ENCODE measurements around the gene C6orf132. TPM values are rescaled to one million over a fixed set of nuclear protein-coding genes. Genes with fewer than 3 reads are reported as not detected.

Gene C6orf132
- total RNA-seq, 2 experiments from 2014 or later: 0.02 TPM; not detected in 1

DNA sequence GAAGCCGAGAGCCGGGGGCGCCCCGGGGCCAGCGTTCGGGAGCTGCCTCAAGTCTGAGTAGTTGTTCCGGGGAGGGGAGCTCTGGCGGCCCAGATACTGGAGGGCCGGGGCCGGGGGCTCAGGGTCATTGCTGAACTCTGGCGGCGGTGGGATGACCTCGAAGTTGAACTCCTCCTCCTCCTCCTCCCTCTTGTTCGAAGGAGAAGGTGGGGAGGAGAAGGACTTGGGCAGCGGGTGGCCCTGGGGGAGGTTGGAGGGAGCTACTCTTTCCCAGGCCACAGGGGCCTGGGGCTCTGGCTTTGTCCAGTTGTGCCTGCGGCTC lies 37.7 kb downstream of the C6orf132 start:
- Mint-ChIP-seq H3K4me3 (no peak overlapping the region), H3K27ac (no peak overlapping the region), H3K27me3 (peaks cover 10% of the 10 kb centered on the region), H3K4me1 (peaks cover 17% of the 10 kb centered on the region), H3K9me3 (no peaks in the 10 kb centered on the region), H3K36me3 (ENCODE audit: low read depth) (no peaks in the 10 kb centered on the region)
- no peak for DNase-seq
- ChIA-PET CTCF (interaction anchor here (0.6 to 4.7 kb wide), 29 partner anchors 11 to 534 kb away, joined by 3 to 62 read pairs (median 5); partner anchors contain the start of genes TAF8 and TOMM6), POLR2A (no interaction called here)

DNA sequence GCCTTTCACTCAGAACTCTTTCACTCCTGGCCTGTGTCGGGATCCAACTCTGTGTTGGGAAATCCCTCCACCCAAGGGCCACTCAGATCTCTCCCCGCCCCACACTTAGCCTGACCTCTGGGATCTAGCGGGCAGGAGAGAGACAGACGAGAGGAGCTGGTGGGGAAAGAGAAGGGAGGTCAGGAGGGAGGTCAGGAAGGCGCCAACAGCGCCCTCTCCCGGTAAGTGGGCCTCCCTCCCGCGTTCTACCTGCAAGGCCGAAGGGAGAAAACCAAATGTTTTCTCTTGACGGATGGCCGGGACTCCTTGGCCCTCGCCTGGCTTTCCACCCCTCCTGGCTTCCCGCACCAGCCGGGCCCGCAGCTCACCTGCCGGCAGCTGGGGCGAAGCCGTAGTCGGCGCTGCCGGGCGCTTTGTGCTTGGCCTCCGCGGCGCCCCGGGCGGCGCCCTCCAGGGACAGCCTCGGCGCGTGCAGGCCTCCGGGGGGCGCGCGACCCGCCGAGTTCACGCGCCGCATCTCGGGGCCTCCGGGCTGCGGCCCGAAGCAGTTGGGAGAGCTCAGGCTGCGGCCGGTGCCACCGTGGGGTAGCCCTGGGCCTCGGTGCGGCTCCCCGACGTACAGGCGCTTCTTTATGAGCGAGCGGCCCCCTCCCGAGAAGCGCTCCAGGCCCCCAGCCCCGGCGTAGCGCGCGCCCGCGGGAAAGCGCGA lies 38.2 kb downstream of the C6orf132 start:
- Mint-ChIP-seq H3K4me1 (peaks cover 19% of the 10 kb centered on the region), H3K9me3 (no peaks in the 10 kb centered on the region), H3K4me3 (peak overlapping the region; percentile 48), H3K27ac (no peak overlapping the region), H3K27me3 (peaks cover 10% of the 10 kb centered on the region), H3K36me3 (ENCODE audit: low read depth) (no peaks in the 10 kb centered on the region)
- peak; percentile 67 for DNase-seq
- ChIA-PET CTCF (interaction anchor here (0.5 to 4.7 kb wide), 42 partner anchors 11 to 619 kb away, joined by 3 to 62 read pairs (median 4); partner anchors contain the start of genes TAF8 and TOMM6), POLR2A (interaction anchor here (0.6 kb wide), 1 partner anchor 48 kb away, joined by 3 read pairs; no protein-coding TSS in a partner anchor)

DNA sequence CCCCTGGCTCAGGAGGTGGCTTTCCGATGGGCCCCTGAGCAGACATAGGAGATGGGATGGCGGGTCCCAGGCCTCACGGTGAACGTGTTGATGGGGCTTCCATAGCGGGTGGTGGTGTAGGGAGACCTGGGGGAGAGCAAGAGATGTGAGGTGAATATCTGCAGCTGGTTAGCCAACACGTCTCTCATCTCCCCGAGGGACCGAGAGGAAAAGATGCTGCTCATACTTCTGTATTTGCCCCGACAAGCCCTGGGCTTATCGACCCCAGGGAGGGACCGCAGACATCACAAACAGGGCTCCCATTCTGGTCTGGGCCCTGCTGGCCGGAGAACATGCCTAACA lies 38.7 kb downstream of the C6orf132 start:
- Mint-ChIP-seq H3K27ac (no peak overlapping the region), H3K4me1 (peaks cover 19% of the 10 kb centered on the region), H3K9me3 (no peaks in the 10 kb centered on the region), H3K36me3 (ENCODE audit: low read depth) (no peaks in the 10 kb centered on the region), H3K4me3 (peak overlapping the region; percentile 48), H3K27me3 (peaks cover 6% of the 10 kb centered on the region)
- ChIA-PET POLR2A (no interaction called here), CTCF (interaction anchor here (0.5 to 4.7 kb wide), 32 partner anchors 12 to 619 kb away, joined by 3 to 62 read pairs (median 4); partner anchors contain the start of genes TAF8 and TOMM6)
- no peak for DNase-seq

DNA sequence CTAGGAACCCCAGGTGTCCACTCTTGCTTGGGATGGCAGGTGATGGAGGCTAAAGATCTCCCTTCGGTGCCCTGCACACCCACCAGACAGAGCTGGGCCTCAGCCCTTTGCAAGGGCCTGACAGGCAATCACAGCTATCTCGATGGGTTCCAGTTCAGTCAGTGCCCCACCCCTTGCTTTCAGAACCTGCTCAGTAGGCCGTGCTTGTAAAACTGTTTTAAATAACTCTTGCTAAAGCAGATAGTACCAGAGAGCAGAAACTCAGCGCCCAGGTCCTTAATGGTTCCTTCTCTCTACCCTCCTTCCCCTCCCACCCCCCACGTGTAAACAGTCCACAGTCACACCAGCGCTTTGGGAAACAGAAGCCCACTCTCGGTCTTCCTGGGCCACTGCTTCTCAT lies 39.2 kb downstream of the C6orf132 start:
- Mint-ChIP-seq H3K9me3 (no peaks in the 10 kb centered on the region), H3K36me3 (ENCODE audit: low read depth) (no peaks in the 10 kb centered on the region), H3K4me3 (no peak overlapping the region), H3K4me1 (peaks cover 19% of the 10 kb centered on the region), H3K27ac (no peak overlapping the region), H3K27me3 (peaks cover 6% of the 10 kb centered on the region)
- ChIA-PET CTCF (interaction anchor here (1.0 to 4.7 kb wide), 15 partner anchors 12 to 316 kb away, joined by 3 to 62 read pairs (median 9); partner anchors contain the start of genes TAF8 and TOMM6), POLR2A (no interaction called here)
- no peak for DNase-seq

DNA sequence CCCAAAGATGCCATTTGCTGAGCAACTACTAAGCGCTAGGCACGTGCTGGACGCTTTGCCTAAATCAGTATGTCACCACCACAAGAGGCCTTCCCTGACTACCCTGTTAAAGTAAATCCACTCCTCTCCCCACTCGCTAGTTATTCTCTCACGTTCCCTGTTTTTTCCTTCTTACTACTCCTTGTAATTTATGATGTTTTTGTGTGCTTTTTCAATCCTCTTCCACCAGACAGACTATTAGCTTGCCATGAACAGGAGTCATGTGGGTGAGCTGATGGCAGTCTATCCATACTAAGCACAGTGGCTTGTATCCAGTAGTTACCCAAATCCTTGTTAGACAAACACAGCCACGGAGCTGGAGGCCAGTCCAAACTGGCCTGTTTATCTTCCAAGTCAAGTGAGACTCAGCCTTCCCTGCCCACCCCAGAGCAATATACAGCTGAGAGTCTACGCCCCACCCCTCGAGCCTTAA lies 41.2 kb downstream of the C6orf132 start:
- ChIA-PET POLR2A (interaction anchor here (0.6 kb wide), 1 partner anchor 11 kb away, joined by 6 read pairs; no protein-coding TSS in a partner anchor), CTCF (interaction anchor here (0.6 to 1.5 kb wide), 3 partner anchors 28 to 315 kb away, joined by 3 to 4 read pairs (median 4); no protein-coding TSS in a partner anchor)
- no peaks in the 10 kb centered on the region for H3K9me3 Mint-ChIP-seq
- no peak overlapping the region for H3K27ac Mint-ChIP-seq
- H3K4me3 Mint-ChIP-seq: no peak overlapping the region
- H3K36me3 Mint-ChIP-seq (ENCODE audit: low read depth): no peaks in the 10 kb centered on the region
- peaks cover 6% of the 10 kb centered on the region for H3K27me3 Mint-ChIP-seq
- no peak for DNase-seq
- peaks cover 19% of the 10 kb centered on the region for H3K4me1 Mint-ChIP-seq

DNA sequence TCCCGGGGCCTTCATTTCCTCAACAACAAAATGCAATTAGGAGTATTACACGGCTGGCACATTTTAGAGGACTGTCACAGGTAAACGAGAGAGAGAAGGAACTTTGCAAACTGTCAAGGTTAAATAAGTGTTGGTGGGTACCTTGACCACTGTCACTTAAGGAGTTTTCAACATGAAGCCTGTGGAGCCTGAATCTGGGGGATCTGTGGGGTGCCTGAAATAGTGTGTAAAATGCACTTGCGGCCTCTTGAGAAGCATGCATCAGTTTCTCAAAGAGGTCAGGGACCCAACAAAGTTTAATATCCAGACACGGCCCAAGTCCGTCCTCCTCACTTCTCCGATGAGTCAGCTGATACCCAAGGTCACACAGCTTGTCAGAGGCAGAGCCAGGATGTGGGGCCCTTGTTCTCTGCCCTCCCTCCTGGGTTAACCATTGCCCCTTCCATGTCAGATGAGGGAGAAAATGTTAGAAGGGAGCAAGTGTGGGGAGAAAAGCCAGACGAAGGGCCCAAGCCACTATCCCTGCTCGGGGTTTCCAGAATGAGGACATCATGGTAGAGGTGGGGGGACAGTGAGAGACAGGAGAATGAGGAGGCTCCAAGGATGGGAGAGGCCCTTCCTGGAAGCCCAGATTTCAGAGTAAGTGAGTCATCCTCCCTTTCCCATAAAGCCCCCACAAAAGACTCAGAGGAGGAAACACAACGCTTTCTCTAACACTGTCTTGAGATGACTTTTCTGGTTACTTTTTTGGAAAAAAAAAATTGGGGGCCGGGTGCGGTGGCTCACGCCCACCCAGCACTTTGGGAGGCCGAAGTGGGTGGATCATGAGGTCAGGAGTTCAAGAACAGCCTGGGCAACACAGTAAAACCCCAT lies 42.2 kb downstream of the C6orf132 start:
- DNase-seq: no peak
- Mint-ChIP-seq H3K4me3 (no peak overlapping the region), H3K9me3 (no peaks in the 10 kb centered on the region), H3K4me1 (peaks cover 19% of the 10 kb centered on the region), H3K27ac (peak overlapping the region; percentile 31), H3K36me3 (ENCODE audit: low read depth) (no peaks in the 10 kb centered on the region), H3K27me3 (no peaks in the 10 kb centered on the region)
- ChIA-PET CTCF (interaction anchor here (0.6 to 1.5 kb wide), 4 partner anchors 29 to 314 kb away, joined by 3 to 4 read pairs (median 4); no protein-coding TSS in a partner anchor), POLR2A (no interaction called here)

DNA sequence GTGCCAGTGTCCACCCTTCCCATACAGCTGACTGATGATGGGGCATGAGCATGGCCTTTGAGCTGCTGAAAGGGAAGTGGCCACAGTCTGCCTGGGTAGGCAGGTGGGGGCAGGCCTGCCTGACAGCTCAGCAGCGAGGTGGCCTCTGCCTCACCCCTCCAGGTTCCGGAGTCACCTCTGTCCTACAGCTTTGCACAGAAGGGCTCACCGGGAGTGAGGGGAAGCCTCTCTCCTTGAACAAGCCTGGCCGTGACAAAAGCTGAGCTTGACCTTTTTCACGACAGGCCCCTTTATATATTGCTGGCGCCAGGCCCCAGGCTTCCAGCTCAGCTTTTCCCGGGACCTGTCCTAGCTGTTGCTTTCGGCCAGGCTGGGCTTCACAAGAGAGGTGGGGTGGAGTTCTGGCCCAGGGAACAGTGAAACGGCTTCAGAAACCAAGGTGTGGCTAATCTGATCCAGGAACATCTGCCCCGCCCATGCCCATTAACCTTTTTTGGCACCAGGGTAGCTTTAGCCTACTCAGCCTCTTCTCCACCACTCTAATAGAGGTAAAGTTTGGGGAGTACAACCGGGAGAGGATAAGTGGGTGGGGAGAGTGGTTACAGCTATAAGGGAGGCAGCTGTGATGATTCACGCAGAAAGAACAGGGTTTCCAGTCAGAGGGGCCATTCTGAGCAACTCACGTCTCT lies 42.9 kb downstream of the C6orf132 start:
- Mint-ChIP-seq H3K36me3 (ENCODE audit: low read depth) (no peaks in the 10 kb centered on the region), H3K27ac (no peak overlapping the region), H3K4me1 (peaks cover 19% of the 10 kb centered on the region), H3K4me3 (no peak overlapping the region), H3K9me3 (no peaks in the 10 kb centered on the region), H3K27me3 (no peaks in the 10 kb centered on the region)
- ChIA-PET POLR2A (no interaction called here), CTCF (interaction anchor here (0.6 to 1.5 kb wide), 3 partner anchors 32 to 313 kb away, joined by 3 to 4 read pairs (median 3); no protein-coding TSS in a partner anchor)
- no peak for DNase-seq

DNA sequence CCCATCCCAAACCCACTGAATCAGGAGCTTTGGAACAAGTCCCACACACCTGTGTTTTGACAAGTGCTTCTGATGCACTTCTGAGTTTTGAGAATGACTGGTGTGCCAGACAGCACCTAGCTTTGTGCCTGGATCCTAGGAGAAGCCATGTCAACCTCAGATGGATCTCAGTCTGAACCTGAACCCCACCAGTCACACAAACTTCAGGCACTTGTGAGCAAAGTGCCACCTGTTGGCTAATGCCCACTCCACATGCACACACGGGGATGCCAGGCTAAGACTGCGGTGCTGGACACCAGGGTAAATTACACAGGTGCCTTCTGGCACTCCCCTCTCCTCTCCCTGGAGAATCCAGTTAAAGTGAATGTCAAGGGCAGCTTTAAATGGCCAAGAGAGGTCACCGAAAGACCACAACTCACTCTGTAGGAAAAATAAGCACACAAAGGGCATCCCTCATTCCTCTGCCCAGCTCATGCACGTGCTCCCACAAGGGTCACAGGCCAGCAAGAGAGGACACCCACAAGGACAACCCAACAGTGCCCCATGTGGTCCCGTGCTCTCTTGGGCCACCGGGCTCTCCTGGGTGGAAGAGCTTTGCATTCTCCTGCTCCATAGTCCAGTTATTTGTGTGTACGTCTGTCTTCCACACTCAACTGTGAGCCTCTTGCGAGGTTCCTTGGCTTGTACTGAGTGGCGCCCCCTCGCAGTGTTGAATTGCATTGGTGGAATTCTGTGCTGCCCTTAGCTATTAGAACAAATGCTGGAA lies 46.5 kb downstream of the C6orf132 start:
- Mint-ChIP-seq H3K27ac (no peak overlapping the region), H3K27me3 (no peaks in the 10 kb centered on the region), H3K36me3 (ENCODE audit: low read depth) (no peaks in the 10 kb centered on the region), H3K4me1 (peaks cover 9% of the 10 kb centered on the region), H3K4me3 (no peak overlapping the region), H3K9me3 (no peaks in the 10 kb centered on the region)
- DNase-seq: no peak
- ChIA-PET POLR2A (no interaction called here), CTCF (interaction anchor here (0.9 to 10.6 kb wide), 7 partner anchors 8 to 29 kb away, joined by 3 to 62 read pairs (median 3); no protein-coding TSS in a partner anchor)

DNA sequence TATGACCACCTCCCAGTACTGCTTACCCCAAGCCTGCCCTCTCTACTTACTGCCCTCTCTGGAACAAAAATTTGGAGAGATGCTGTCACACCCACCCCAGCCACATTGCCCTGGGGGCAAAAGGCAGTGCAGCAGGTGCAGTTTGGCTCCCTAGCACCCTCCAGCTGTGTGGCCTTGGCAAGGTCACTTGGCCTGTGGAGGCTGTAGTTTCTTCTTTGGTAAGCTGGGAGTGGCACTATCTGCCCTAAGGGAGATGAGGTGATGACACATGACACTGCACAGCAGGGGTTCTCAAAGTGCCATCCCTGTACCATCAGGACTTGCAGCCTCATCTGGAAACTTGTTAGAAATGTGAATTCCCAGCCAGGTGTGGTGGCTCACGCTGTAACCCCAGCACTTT lies 47.3 kb downstream of the C6orf132 start:
- H3K4me3 Mint-ChIP-seq: no peak overlapping the region
- no peaks in the 10 kb centered on the region for H3K9me3 Mint-ChIP-seq
- no peaks in the 10 kb centered on the region for H3K27me3 Mint-ChIP-seq
- CTCF ChIA-PET: interaction anchor here (0.6 to 10.6 kb wide), 7 partner anchors 8 to 28 kb away, joined by 3 to 62 read pairs (median 3); no protein-coding TSS in a partner anchor
- no peak overlapping the region for H3K27ac Mint-ChIP-seq
- DNase-seq: no peak
- no peaks in the 10 kb centered on the region for H3K36me3 Mint-ChIP-seq (ENCODE audit: low read depth)
- POLR2A ChIA-PET: interaction anchor here (0.6 kb wide), 1 partner anchor 17 kb away, joined by 5 read pairs; no protein-coding TSS in a partner anchor
- H3K4me1 Mint-ChIP-seq: peaks cover 6% of the 10 kb centered on the region

DNA sequence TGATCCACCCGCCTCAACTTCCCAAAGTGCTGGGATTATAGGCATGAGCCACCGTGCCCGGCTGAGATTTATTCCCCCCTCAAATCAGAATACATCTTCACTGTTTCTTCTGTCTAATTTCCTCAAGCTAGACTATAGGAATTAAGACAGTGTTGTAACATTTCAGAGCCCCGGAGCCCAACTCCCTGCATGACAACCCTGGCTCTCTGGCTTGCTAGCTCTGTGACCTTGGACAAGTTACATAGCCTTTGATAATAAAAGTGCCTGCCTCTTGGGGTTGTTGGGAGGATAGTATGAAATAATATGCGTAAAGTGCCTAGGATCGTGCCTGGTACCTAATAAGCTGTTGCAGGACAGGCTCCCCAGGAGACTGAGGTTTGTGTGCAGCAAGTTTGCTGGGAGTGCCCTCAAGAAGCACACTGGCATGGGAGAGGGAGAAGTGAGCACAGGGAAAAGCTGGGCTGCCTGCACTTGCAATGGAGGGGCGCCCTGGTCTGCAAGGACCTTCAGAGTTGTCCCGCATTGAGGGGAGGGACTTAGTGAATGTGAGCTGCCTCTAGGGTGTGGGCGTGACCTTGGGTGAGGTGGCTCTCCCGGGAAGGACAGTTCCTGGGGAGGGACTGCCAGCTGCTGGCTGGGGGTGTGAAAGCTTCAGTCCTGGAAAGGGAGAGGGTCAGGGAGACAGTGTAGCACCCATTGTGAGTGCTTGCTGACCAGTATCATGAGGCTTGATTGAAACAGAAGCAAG lies 48.7 kb downstream of the C6orf132 start:
- DNase-seq: no peak
- POLR2A ChIA-PET: no interaction called here
- CTCF ChIA-PET: interaction anchor here (1.2 to 10.6 kb wide), 6 partner anchors 10 to 318 kb away, joined by 3 to 62 read pairs (median 4); no protein-coding TSS in a partner anchor
- Mint-ChIP-seq H3K36me3 (ENCODE audit: low read depth) (no peaks in the 10 kb centered on the region), H3K27ac (no peak overlapping the region), H3K27me3 (no peaks in the 10 kb centered on the region), H3K4me1 (no peaks in the 10 kb centered on the region), H3K9me3 (no peaks in the 10 kb centered on the region), H3K4me3 (no peak overlapping the region)

DNA sequence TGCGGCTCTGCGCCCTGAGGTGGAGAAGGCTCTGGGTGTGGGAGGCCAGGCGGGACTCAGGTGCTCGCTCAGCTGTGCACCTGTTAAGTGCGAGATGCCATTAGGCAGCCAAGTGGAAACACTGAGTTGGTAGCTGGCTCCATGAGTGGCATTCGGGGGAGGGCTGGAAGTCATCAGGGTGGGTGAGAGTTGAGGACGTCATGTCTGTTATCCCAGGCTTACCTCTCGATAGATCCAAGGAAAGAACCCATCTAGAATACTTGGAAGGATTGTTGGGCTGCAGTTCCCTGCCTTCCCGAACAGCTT lies 50.7 kb downstream of the C6orf132 start:
- H3K9me3 Mint-ChIP-seq: no peaks in the 10 kb centered on the region
- no peaks in the 10 kb centered on the region for H3K4me1 Mint-ChIP-seq
- ChIA-PET POLR2A (no interaction called here), CTCF (interaction anchor here (0.6 to 10.6 kb wide), 3 partner anchors 12 to 204 kb away, joined by 3 to 62 read pairs (median 9); no protein-coding TSS in a partner anchor)
- DNase-seq: no peak
- H3K4me3 Mint-ChIP-seq: no peak overlapping the region
- no peaks in the 10 kb centered on the region for H3K27me3 Mint-ChIP-seq
- no peak overlapping the region for H3K27ac Mint-ChIP-seq
- H3K36me3 Mint-ChIP-seq (ENCODE audit: low read depth): no peaks in the 10 kb centered on the region

Measured in activated CD4-positive, alpha-beta T cell treated with anti-CD3 and anti-CD28 coated beads, Interleukin-2, amount 10 ng/mL, durations not matched to agents 7 days and 5 days (primary cell).